DMS114 treated with DMSO at 0.1 percent for 48 hours (cell line): ENCODE measurements around the gene GNPTAB.

Experiments
- DNase-seq: peaks from one replicate; lab custom pipeline; 2025; ENCODE audit not compliant: unreplicated experiment; lab: John Stamatoyannopoulos, UW

GNPTAB gene

GRCh38 chr12:101697930-101698799 lies 132.6 kb downstream of the GNPTAB start:
- no peak for DNase-seq

GRCh38 chr12:101697197-101697929 lies 133.4 kb downstream of the GNPTAB start, which contains the start of gene CHPT1:
Gene CHPT1 (plus strand): TSS chr12:101697640. CDS start chr12:101697862, 222 bp downstream.
- DNase-seq, result peak; percentile 28

GRCh38 chr12:101696251-101697196 lies 134.2 kb downstream of the GNPTAB start:
- DNase-seq, result no peak

- no peak for DNase-seq
Measured at GRCh38 chr12:101695706-101696105, 135.1 kb downstream of the GNPTAB start.
